Upper lobe of right lung (tissue), 1 donor: ENCODE results near the gene RNF5. TPM values are rescaled to one million over a fixed set of nuclear protein-coding genes. Genes with fewer than 3 reads are reported as not detected.
"Not testable (repeated sequence)": the region's sequence is repeated elsewhere in the genome, so short reads cannot be mapped to it uniquely, and the experiment has no call there.

ENCODE experiments used
- ATAC-seq: fragments of 200-7000 bp; cut with Tn5 transposase; one replicate; pipeline ENCODE4 v1.9.1; 2020; ENCODE audit warnings: mild to moderate bottlenecking, moderate library complexity
- DNase-seq: peaks from one replicate; pipeline ENCODE4 v3.0.0-alpha.2; 2020
- H3K27ac ChIP-seq: fragments of 200-600 bp; one replicate; pipeline ENCODE4 v1.8.0; 2022
- H3K27me3 ChIP-seq: fragments of 200-600 bp; one replicate; pipeline ENCODE4 v1.8.0; 2022; ENCODE audit warnings: mild to moderate bottlenecking
- H3K36me3 ChIP-seq: fragments of 200-600 bp; one replicate; pipeline ENCODE4 v1.8.0; 2022
- H3K4me1 ChIP-seq: fragments of 200-600 bp; one replicate; pipeline ENCODE4 v1.8.0; 2022
- H3K4me3 ChIP-seq: fragments of 200-600 bp; one replicate; pipeline ENCODE4 v1.8.0; 2022; ENCODE audit warnings: mild to moderate bottlenecking
- H3K9me3 ChIP-seq: fragments of 200-600 bp; one replicate; pipeline ENCODE4 v1.8.0; 2022
- intact Hi-C: fragments of 100-400 bp; cut with DNase I; formaldehyde crosslinking; loops from one replicate; pipeline ENCODE4 v1.11.0; 2022
- total RNA-seq: library from RNA; stranded (reverse); fragmentation: NEBNext Ultra II Directional; extraction: Animal tissue kit (Norgen Biotek cat#: 25700); gene quantifications from one replicate; pipeline ENCODE4 v1.2.1, GENCODE V29; 2021
- TF ChIP-seq, protein P1 (sequence below): fragments of 200-600 bp; IDR thresholded peaks from one replicate; pipeline ENCODE4 v1.8.0; 2022; ENCODE audit warnings: antibody characterized with exemption
- donor health status: DM: no; HTN: yes; CAD: no; lungs with severe emphysema.

The RNF5 gene
- total RNA-seq, 1 donor from 2014 or later, result 44.6 TPM

DNA sequence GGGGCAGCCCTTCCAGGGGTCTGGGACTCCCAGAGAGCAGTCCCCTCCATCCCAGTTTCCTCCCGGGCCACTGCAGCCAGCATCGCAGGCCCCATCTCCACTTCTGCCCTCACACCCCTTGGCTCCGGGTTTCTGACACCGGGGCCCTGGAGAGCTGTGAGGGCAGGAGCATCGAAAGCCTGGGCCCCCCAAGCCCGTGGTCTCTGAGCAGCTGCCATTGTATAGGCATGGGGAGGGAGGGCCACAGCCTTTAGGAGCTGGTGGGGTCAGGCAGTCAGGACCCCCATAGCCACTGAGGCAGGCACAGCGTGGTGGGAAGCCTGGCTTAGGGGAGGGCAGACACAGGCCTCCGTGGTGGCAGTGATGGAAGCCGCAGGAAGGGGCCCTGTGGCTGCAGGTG, 24.0 kb downstream of the RNF5 start:
- DNase-seq (no peak), ATAC-seq (no peak)
- no peaks in the 10 kb centered on the region for H3K36me3 ChIP-seq
- TF ChIP-seq, protein P1, sequence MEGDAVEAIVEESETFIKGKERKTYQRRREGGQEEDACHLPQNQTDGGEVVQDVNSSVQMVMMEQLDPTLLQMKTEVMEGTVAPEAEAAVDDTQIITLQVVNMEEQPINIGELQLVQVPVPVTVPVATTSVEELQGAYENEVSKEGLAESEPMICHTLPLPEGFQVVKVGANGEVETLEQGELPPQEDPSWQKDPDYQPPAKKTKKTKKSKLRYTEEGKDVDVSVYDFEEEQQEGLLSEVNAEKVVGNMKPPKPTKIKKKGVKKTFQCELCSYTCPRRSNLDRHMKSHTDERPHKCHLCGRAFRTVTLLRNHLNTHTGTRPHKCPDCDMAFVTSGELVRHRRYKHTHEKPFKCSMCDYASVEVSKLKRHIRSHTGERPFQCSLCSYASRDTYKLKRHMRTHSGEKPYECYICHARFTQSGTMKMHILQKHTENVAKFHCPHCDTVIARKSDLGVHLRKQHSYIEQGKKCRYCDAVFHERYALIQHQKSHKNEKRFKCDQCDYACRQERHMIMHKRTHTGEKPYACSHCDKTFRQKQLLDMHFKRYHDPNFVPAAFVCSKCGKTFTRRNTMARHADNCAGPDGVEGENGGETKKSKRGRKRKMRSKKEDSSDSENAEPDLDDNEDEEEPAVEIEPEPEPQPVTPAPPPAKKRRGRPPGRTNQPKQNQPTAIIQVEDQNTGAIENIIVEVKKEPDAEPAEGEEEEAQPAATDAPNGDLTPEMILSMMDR, result no peak
- H3K27ac ChIP-seq, result no peak overlapping the region
- peaks cover 4% of the 10 kb centered on the region for H3K4me1 ChIP-seq
- H3K4me3 ChIP-seq, result no peak overlapping the region
- H3K27me3 ChIP-seq, result no peaks in the 10 kb centered on the region
- intact Hi-C loops, result no loop called here
- no peaks in the 10 kb centered on the region for H3K9me3 ChIP-seq

DNA sequence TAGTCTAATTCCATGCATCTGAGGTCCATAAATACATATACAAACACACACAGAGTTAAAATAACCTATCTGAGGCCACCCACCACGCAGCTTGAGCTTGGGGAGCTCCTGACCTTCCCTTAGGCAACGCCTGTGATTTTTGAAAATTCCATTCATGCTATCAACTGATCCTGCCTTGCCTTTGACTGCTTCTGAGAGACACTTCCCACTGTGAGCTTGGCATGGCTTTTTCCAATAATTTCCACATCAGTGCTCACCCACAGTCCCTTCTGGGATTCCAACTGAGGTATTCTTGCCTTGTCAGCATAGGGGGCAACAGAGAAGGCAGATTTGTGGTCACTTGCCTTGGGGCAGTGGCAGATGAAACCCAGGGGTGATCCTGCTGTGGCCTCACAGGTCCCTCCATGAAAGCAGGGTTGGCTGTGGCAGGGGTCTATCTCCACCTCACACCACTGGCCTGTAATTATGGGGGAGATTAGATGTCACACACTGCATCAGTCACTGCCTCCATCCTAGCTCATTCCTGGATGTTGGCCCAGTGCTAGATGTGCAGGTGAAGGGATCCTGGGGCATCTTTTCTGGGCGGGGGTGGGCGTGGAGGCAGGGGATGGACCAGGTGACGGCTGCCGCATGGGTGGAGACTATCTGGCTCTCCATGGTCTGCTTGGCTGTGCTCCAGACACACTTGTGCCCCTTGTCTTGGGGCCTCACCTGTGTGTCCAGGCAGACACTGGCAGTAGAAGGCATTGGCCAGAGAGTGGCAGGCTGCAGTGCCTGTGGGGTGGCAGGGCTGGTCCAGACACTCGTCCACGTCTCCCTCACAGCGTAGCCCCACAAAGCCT, 25.4 kb downstream of the RNF5 start:
- Histone ChIP-seq H3K4me3 (no peak overlapping the region), H3K9me3 (no peaks in the 10 kb centered on the region), H3K27me3 (no peaks in the 10 kb centered on the region), H3K4me1 (no peaks in the 10 kb centered on the region), H3K36me3 (no peaks in the 10 kb centered on the region), H3K27ac (no peak overlapping the region)
- TF ChIP-seq, protein P1, result no peak
- intact Hi-C loops, result no loop called here
- DNase-seq (no peak), ATAC-seq (no peak)

DNA sequence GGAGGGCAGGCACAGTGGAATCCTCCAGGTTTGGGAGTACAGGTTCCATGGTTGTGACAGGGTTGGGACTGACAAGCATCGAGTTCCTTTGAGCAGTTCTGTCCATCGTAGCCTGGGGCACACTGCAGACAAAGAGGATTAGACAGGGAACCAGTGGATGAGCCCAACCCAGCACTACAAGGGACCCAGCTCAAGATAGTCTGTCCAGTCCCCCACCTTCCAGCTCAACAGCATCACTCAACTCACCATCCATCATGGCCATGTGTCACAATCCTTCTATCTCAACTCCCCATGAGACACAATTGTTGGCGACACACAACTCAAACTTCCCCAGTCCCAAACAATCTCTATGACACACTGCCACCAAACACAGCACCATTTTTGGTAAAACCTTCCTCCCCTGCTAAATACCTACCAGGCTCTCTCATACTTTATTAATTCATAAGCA, 26.1 kb downstream of the RNF5 start:
- intact Hi-C loops, result no loop called here
- no peak overlapping the region for H3K27ac ChIP-seq
- no peak overlapping the region for H3K4me3 ChIP-seq
- no peaks in the 10 kb centered on the region for H3K36me3 ChIP-seq
- ATAC-seq, result no peak
- no peaks in the 10 kb centered on the region for H3K4me1 ChIP-seq
- TF ChIP-seq, protein P1, result no peak
- H3K9me3 ChIP-seq, result no peaks in the 10 kb centered on the region
- H3K27me3 ChIP-seq, result no peaks in the 10 kb centered on the region
- DNase-seq, result no peak

DNA sequence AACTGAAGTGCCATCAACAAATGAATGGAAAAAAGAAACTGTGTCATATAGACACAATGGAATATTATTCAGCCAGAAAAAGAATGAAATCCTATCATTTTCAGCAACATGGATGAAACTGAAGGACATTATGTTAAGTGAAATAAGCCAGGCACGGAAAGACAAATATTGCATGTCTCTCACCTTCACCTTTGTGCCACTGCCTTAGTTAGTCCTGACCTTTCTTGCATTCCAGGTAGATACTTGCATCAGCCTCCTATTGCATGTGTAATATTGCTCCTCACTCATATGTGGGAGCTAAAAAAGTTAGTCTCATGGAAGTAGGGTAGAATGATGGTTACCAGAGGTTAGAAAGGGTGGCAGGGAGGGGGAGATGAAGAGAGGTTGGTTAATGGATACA, 30.8 kb downstream of the RNF5 start:
- intact Hi-C loops, result no loop called here
- Histone ChIP-seq H3K4me1 (no peaks in the 10 kb centered on the region), H3K9me3 (no peaks in the 10 kb centered on the region), H3K36me3 (no peaks in the 10 kb centered on the region), H3K27ac (no peak overlapping the region), H3K27me3 (no peaks in the 10 kb centered on the region), H3K4me3 (no peak overlapping the region)
- DNase-seq (no peak), ATAC-seq (no peak)
- TF ChIP-seq, protein P1, result no peak

DNA sequence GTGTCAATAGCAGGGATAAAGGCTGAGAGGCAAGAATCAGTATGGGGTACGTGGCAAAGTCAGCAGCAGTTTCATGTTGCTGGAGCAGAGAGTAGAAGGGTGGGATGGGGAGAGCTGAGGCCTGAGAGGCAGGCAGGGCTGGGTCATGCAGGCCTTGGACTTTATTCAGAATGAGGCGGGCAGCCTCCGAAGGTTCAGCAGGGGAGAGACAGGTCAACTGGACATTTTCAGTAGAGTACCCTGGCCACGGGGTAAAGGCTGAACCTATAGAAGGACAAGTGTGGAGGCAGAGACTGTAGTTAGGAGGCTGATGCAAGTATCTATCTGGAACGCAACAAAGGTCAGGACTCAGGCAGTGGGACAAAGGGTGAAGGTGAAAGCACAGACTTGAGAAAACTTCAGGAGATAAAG, 32.0 kb downstream of the RNF5 start:
- no peak overlapping the region for H3K27ac ChIP-seq
- intact Hi-C loops, result no loop called here
- H3K9me3 ChIP-seq, result no peaks in the 10 kb centered on the region
- TF ChIP-seq, protein P1, result no peak
- H3K36me3 ChIP-seq, result no peaks in the 10 kb centered on the region
- no peaks in the 10 kb centered on the region for H3K27me3 ChIP-seq
- ATAC-seq (no peak), DNase-seq (no peak)
- no peaks in the 10 kb centered on the region for H3K4me1 ChIP-seq
- H3K4me3 ChIP-seq, result no peak overlapping the region

DNA sequence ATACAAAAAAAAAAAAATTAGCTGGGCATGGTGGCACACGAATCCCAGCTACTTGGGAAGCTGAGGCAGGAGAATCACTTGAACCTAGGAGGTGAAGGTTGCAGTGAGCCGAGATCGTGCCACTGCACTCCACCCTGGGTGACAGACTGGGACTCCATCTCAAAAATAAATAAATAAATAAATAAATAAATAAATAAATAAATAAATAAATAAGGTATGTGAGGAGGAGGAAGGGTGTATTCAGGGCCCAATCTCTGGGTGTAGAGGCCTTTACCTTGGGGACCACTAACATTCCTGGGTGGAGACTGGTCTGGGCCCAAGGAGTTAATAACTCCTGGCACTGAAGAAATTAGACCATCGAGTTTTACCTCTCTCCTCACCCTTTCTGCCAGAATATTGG, 33.2 kb downstream of the RNF5 start:
- H3K36me3 ChIP-seq, H3K4me3 ChIP-seq, intact Hi-C loops, DNase-seq, H3K4me1 ChIP-seq, ATAC-seq, H3K9me3 ChIP-seq, H3K27ac ChIP-seq, H3K27me3 ChIP-seq: not testable (repeated sequence)
